WTC11 (cell line): ENCODE measurements around the gene DUSP3. TPM values are rescaled to one million over a fixed set of nuclear protein-coding genes. Genes with fewer than 3 reads are reported as not detected.
A peak's percentile ranks its signal among the peaks of the same experiment; 100 is the strongest.

Experiments
- ATF1 ChIP-seq: sonication (generic); formaldehyde crosslinking; IDR thresholded peaks from 2 replicates; pipeline ENCODE4 v1.8.1; 2023; ENCODE audit warnings: mild to moderate bottlenecking, moderate library complexity, missing genetic modification reagents
- EMX1 ChIP-seq: fragments of 250-450 bp; sonication (Bioruptor Pico); IDR thresholded peaks from 2 replicates; pipeline ENCODE4 v1.8.0; 2021; ENCODE audit warnings: mild to moderate bottlenecking
- FOXJ3 ChIP-seq: sonication (generic); formaldehyde crosslinking; IDR thresholded peaks from 2 replicates; pipeline ENCODE4 v1.9.0; 2021; ENCODE audit warnings: missing genetic modification reagents, mild to moderate bottlenecking, borderline replicate concordance
- GRHL2 ChIP-seq: fragments of 250-450 bp; sonication (Bioruptor Pico); IDR thresholded peaks from 2 replicates; pipeline ENCODE4 v1.8.0; 2022; ENCODE audit warnings: mild to moderate bottlenecking, moderate library complexity; ENCODE audit not compliant: insufficient replicate concordance, severe bottlenecking
- HMGA2 ChIP-seq: fragments of 250-450 bp; sonication (Bioruptor Pico); IDR thresholded peaks from 2 replicates; pipeline ENCODE4 v1.4.0; 2021; ENCODE audit warnings: mild to moderate bottlenecking, moderate library complexity
- MAX ChIP-seq: sonication (generic); formaldehyde crosslinking; IDR thresholded peaks from 2 replicates; pipeline ENCODE4 v1.8.0; 2022; ENCODE audit warnings: mild to moderate bottlenecking, missing genetic modification reagents
- MXD4 ChIP-seq: fragments of 250-450 bp; sonication (Bioruptor Pico); IDR thresholded peaks from 2 replicates; pipeline ENCODE4 v1.8.0; 2021; ENCODE audit warnings: mild to moderate bottlenecking, moderate library complexity, borderline replicate concordance
- NFATC4 ChIP-seq: fragments of 250-450 bp; sonication (Bioruptor Pico); IDR thresholded peaks from 2 replicates; pipeline ENCODE4 v1.9.0; 2021; ENCODE audit warnings: mild to moderate bottlenecking
- NFYB ChIP-seq: sonication (generic); formaldehyde crosslinking; conservative IDR thresholded peaks from 2 replicates; pipeline ENCODE4 v1.8.0; 2022; ENCODE audit warnings: low read depth, missing genetic modification reagents
- NR2C2 ChIP-seq: sonication (generic); formaldehyde crosslinking; IDR thresholded peaks from 2 replicates; pipeline ENCODE4 v1.8.0; 2022; ENCODE audit warnings: mild to moderate bottlenecking, missing genetic modification reagents
- PREB ChIP-seq: sonication (generic); formaldehyde crosslinking; IDR thresholded peaks from 2 replicates; pipeline ENCODE4 v1.8.1; 2022; ENCODE audit warnings: mild to moderate bottlenecking, missing genetic modification reagents, moderate library complexity, borderline replicate concordance
- PRRX2 ChIP-seq: fragments of 250-450 bp; sonication (Bioruptor Pico); IDR thresholded peaks from 2 replicates; pipeline ENCODE4 v1.8.0; 2021; ENCODE audit warnings: mild to moderate bottlenecking
- SMAD3 ChIP-seq: sonication (generic); formaldehyde crosslinking; IDR thresholded peaks from 2 replicates; pipeline ENCODE4 v1.8.0; 2022; ENCODE audit warnings: missing genetic modification reagents, mild to moderate bottlenecking, borderline replicate concordance
- SMAD4 ChIP-seq: sonication (generic); formaldehyde crosslinking; IDR thresholded peaks from 2 replicates; pipeline ENCODE4 v1.8.0; 2022; ENCODE audit warnings: mild to moderate bottlenecking, missing genetic modification reagents
- TEAD1 ChIP-seq: sonication (generic); formaldehyde crosslinking; IDR thresholded peaks from 2 replicates; pipeline ENCODE4 v1.8.0; 2022; ENCODE audit warnings: mild to moderate bottlenecking, missing genetic modification reagents
- TP53 ChIP-seq: sonication (generic); formaldehyde crosslinking; IDR thresholded peaks from 2 replicates; pipeline ENCODE4 v1.8.1; 2023; ENCODE audit warnings: mild to moderate bottlenecking, missing genetic modification reagents
- ZBTB21 ChIP-seq: sonication (generic); formaldehyde crosslinking; IDR thresholded peaks from 2 replicates; pipeline ENCODE4 v1.8.1; 2023; ENCODE audit warnings: mild to moderate bottlenecking, missing genetic modification reagents, borderline replicate concordance
- ZNF232 ChIP-seq: sonication (generic); formaldehyde crosslinking; IDR thresholded peaks from 2 replicates; pipeline ENCODE4 v1.8.0; 2022; ENCODE audit warnings: mild to moderate bottlenecking, missing genetic modification reagents
- ZNF263 ChIP-seq: sonication (generic); formaldehyde crosslinking; IDR thresholded peaks from 2 replicates; pipeline ENCODE4 v1.8.1; 2022; ENCODE audit warnings: low read depth, mild to moderate bottlenecking, moderate library complexity, missing genetic modification reagents
- ZNF317 ChIP-seq: sonication (generic); formaldehyde crosslinking; IDR thresholded peaks from 2 replicates; pipeline ENCODE4 v1.8.1; 2023; ENCODE audit warnings: low read depth, mild to moderate bottlenecking, moderate library complexity, missing genetic modification reagents, borderline replicate concordance
- ZNF396 ChIP-seq: fragments of 250-450 bp; sonication (Bioruptor Pico); IDR thresholded peaks from 2 replicates; pipeline ENCODE4 v1.8.0; 2021; ENCODE audit warnings: mild to moderate bottlenecking, moderate library complexity, borderline replicate concordance
- ZNF416 ChIP-seq: fragments of 250-450 bp; sonication (Bioruptor Pico); IDR thresholded peaks from 2 replicates; pipeline ENCODE4 v1.9.0; 2021; ENCODE audit warnings: mild to moderate bottlenecking, inconsistent platforms
- total RNA-seq: library from RNA; stranded (reverse); gene quantifications from 3 replicates; pipeline ENCODE4 v1.2.3, GENCODE V29; 2021
- TF ChIP-seq, protein P1 (sequence below): sonication (generic); formaldehyde crosslinking; IDR thresholded peaks from 2 replicates; pipeline ENCODE4 v1.8.0; 2022; ENCODE audit warnings: mild to moderate bottlenecking, missing genetic modification reagents
- TF ChIP-seq, protein P2 (sequence below): sonication (generic); formaldehyde crosslinking; IDR thresholded peaks from 2 replicates; pipeline ENCODE4 v1.8.1; 2023; ENCODE audit warnings: mild to moderate bottlenecking, missing genetic modification reagents, borderline replicate concordance
- TF ChIP-seq, protein P3 (sequence below): sonication (generic); formaldehyde crosslinking; IDR thresholded peaks from 2 replicates; pipeline ENCODE4 v1.8.0; 2022; ENCODE audit warnings: missing genetic modification reagents

The DUSP3 gene
- total RNA-seq, 1 experiment from 2014 or later: 31.5 TPM

DNA sequence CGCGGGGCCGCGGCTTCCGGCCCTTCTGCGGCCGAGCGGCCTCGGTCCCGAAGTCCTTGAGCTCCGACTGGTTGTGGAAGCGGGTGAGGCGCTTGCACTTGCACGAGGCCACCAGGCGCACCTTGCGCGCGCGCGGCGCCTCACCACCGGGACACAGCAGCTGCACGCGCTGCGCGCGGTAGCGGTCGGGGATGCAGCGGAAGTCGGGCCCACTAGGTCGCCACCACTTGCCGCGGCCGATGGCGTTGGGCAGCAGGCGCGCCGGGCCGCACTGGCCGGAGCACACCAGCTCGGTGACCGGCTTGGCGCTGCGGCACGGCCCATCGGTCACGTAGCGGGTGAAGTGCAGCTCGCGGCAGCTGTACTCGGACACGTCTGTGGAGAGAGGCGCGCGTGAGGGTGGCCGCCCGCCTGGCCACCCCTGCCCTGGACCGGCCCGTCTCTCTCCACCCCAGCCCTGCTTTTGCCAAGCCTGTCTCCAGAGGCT lies 23.3 kb downstream of the DUSP3 start (continued):
- no peak for TF ChIP-seq PREB (CRISPR knock-in tag)
- no peak for TF ChIP-seq ZNF416 (CRISPR knock-in tag)
- TF ChIP-seq ZNF396: no peak
- TF ChIP-seq, protein P1, sequence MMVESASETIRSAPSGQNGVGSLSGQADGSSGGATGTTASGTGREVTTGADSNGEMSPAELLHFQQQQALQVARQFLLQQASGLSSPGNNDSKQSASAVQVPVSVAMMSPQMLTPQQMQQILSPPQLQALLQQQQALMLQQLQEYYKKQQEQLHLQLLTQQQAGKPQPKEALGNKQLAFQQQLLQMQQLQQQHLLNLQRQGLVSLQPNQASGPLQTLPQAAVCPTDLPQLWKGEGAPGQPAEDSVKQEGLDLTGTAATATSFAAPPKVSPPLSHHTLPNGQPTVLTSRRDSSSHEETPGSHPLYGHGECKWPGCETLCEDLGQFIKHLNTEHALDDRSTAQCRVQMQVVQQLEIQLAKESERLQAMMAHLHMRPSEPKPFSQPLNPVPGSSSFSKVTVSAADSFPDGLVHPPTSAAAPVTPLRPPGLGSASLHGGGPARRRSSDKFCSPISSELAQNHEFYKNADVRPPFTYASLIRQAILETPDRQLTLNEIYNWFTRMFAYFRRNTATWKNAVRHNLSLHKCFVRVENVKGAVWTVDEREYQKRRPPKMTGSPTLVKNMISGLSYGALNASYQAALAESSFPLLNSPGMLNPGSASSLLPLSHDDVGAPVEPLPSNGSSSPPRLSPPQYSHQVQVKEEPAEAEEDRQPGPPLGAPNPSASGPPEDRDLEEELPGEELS (CRISPR knock-in tag): peak; percentile 97
- peak; percentile 89 for TF ChIP-seq SMAD4 (CRISPR knock-in tag)
- no peak for TF ChIP-seq EMX1 (CRISPR knock-in tag)
- 0 out of 2 replicates have a peak, but pooled peaks have one; percentile 52 for TF ChIP-seq ZNF317 (CRISPR knock-in tag)
- TF ChIP-seq ZNF232 (CRISPR knock-in tag): no peak
- TF ChIP-seq, protein P2, sequence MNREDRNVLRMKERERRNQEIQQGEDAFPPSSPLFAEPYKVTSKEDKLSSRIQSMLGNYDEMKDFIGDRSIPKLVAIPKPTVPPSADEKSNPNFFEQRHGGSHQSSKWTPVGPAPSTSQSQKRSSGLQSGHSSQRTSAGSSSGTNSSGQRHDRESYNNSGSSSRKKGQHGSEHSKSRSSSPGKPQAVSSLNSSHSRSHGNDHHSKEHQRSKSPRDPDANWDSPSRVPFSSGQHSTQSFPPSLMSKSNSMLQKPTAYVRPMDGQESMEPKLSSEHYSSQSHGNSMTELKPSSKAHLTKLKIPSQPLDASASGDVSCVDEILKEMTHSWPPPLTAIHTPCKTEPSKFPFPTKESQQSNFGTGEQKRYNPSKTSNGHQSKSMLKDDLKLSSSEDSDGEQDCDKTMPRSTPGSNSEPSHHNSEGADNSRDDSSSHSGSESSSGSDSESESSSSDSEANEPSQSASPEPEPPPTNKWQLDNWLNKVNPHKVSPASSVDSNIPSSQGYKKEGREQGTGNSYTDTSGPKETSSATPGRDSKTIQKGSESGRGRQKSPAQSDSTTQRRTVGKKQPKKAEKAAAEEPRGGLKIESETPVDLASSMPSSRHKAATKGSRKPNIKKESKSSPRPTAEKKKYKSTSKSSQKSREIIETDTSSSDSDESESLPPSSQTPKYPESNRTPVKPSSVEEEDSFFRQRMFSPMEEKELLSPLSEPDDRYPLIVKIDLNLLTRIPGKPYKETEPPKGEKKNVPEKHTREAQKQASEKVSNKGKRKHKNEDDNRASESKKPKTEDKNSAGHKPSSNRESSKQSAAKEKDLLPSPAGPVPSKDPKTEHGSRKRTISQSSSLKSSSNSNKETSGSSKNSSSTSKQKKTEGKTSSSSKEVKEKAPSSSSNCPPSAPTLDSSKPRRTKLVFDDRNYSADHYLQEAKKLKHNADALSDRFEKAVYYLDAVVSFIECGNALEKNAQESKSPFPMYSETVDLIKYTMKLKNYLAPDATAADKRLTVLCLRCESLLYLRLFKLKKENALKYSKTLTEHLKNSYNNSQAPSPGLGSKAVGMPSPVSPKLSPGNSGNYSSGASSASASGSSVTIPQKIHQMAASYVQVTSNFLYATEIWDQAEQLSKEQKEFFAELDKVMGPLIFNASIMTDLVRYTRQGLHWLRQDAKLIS (CRISPR knock-in tag): 0 out of 2 replicates have a peak, but pooled peaks have one; percentile 26
- TF ChIP-seq PRRX2: no peak
- 0 out of 2 replicates have a peak, but pooled peaks have one; percentile 41 for TF ChIP-seq ZBTB21
- peak; percentile 83; the same call in 1 of the 2 replicates for TF ChIP-seq TP53
- no peak for TF ChIP-seq SMAD3 (CRISPR knock-in tag)
- peak; percentile 98 for TF ChIP-seq MAX (CRISPR knock-in tag)
- no peak for TF ChIP-seq NFATC4
- TF ChIP-seq NFYB (CRISPR knock-in tag): 0 out of 2 replicates have a peak, but pooled peaks have one; percentile 26
- TF ChIP-seq FOXJ3 (CRISPR knock-in tag): no peak
- TF ChIP-seq, protein P3, sequence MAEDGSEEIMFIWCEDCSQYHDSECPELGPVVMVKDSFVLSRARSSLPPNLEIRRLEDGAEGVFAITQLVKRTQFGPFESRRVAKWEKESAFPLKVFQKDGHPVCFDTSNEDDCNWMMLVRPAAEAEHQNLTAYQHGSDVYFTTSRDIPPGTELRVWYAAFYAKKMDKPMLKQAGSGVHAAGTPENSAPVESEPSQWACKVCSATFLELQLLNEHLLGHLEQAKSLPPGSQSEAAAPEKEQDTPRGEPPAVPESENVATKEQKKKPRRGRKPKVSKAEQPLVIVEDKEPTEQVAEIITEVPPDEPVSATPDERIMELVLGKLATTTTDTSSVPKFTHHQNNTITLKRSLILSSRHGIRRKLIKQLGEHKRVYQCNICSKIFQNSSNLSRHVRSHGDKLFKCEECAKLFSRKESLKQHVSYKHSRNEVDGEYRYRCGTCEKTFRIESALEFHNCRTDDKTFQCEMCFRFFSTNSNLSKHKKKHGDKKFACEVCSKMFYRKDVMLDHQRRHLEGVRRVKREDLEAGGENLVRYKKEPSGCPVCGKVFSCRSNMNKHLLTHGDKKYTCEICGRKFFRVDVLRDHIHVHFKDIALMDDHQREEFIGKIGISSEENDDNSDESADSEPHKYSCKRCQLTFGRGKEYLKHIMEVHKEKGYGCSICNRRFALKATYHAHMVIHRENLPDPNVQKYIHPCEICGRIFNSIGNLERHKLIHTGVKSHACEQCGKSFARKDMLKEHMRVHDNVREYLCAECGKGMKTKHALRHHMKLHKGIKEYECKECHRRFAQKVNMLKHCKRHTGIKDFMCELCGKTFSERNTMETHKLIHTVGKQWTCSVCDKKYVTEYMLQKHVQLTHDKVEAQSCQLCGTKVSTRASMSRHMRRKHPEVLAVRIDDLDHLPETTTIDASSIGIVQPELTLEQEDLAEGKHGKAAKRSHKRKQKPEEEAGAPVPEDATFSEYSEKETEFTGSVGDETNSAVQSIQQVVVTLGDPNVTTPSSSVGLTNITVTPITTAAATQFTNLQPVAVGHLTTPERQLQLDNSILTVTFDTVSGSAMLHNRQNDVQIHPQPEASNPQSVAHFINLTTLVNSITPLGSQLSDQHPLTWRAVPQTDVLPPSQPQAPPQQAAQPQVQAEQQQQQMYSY (CRISPR knock-in tag): peak; percentile 54
- TF ChIP-seq ZNF263 (CRISPR knock-in tag): peak; percentile 64; the same call in 1 of the 2 replicates
- no peak for TF ChIP-seq NR2C2 (CRISPR knock-in tag)
- no peak for TF ChIP-seq GRHL2 (CRISPR knock-in tag)
- TF ChIP-seq TEAD1: peak; percentile 94
- TF ChIP-seq MXD4: no peak
- no peak for TF ChIP-seq HMGA2 (CRISPR knock-in tag)
- TF ChIP-seq ATF1 (CRISPR knock-in tag): 0 out of 2 replicates have a peak, but pooled peaks have one; percentile 44
- TF ChIP-seq, all 79 proteins: peak for 40
